Nephron progenitor cell (in vitro differentiated cells): ENCODE data around the gene CFAP74.

Experiments used
- DNase-seq: peaks from one replicate; pipeline ENCODE4 v3.0.0; 2021
- H3K27ac Mint-ChIP-seq: 2 replicates; pipeline ENCODE4 v1.8.0; 2021; ENCODE audit warnings: mild to moderate bottlenecking, moderate library complexity, mixed read lengths
- H3K27me3 Mint-ChIP-seq: 2 replicates; pipeline ENCODE4 v1.8.0; 2021; ENCODE audit warnings: mild to moderate bottlenecking, low read depth, mixed read lengths; ENCODE audit not compliant: poor library complexity
- H3K36me3 Mint-ChIP-seq: 2 replicates; pipeline ENCODE4 v1.8.0; 2021; ENCODE audit warnings: low read depth, mixed read lengths
- H3K4me1 Mint-ChIP-seq: 2 replicates; pipeline ENCODE4 v1.8.0; 2021; ENCODE audit warnings: mixed read lengths
- H3K4me3 Mint-ChIP-seq: 2 replicates; pipeline ENCODE4 v1.8.0; 2021; ENCODE audit warnings: mild to moderate bottlenecking, moderate library complexity, mixed read lengths
- H3K9me3 Mint-ChIP-seq: 2 replicates; pipeline ENCODE4 v1.8.0; 2021; ENCODE audit warnings: mild to moderate bottlenecking, moderate library complexity, mixed read lengths
- CTCF ChIP-seq: fragments of 200-600 bp; sonication (generic); IDR thresholded peaks from 2 replicates; pipeline ENCODE4 v1.5.0; 2021; ENCODE audit warnings: antibody characterized with exemption

CFAP74 gene

GRCh38 chr1:1895060-1895418, 108.5 kb downstream of the CFAP74 start:
- peaks cover 46% of the 10 kb centered on the region for H3K4me1 Mint-ChIP-seq
- no peaks in the 10 kb centered on the region for H3K9me3 Mint-ChIP-seq
- no peak for DNase-seq
- no peaks in the 10 kb centered on the region for H3K36me3 Mint-ChIP-seq
- no peaks in the 10 kb centered on the region for H3K27me3 Mint-ChIP-seq
- H3K4me3 Mint-ChIP-seq: no peak overlapping the region
- no peak overlapping the region for H3K27ac Mint-ChIP-seq
- TF ChIP-seq CTCF: no peak

GRCh38 chr1:1894354-1895059, 109.1 kb downstream of the CFAP74 start:
- Mint-ChIP-seq H3K27me3 (no peaks in the 10 kb centered on the region), H3K9me3 (no peaks in the 10 kb centered on the region), H3K4me1 (peaks cover 46% of the 10 kb centered on the region), H3K27ac (no peak overlapping the region), H3K36me3 (no peaks in the 10 kb centered on the region), H3K4me3 (no peak overlapping the region)
- DNase-seq: no peak
- no peak for TF ChIP-seq CTCF

GRCh38 chr1:1893997-1894353, 109.6 kb downstream of the CFAP74 start:
- Mint-ChIP-seq H3K4me3 (no peak overlapping the region), H3K9me3 (peaks cover 3% of the 10 kb centered on the region), H3K4me1 (peaks cover 47% of the 10 kb centered on the region), H3K27ac (no peak overlapping the region), H3K36me3 (peaks cover 4% of the 10 kb centered on the region), H3K27me3 (no peaks in the 10 kb centered on the region)
- no peak for DNase-seq
- no peak for TF ChIP-seq CTCF

- H3K36me3 Mint-ChIP-seq: peaks cover 9% of the 10 kb centered on the region
- no peak overlapping the region for H3K27ac Mint-ChIP-seq
- H3K27me3 Mint-ChIP-seq: no peaks in the 10 kb centered on the region
- peaks cover 7% of the 10 kb centered on the region for H3K9me3 Mint-ChIP-seq
- H3K4me1 Mint-ChIP-seq: peaks cover 51% of the 10 kb centered on the region
- no peak for DNase-seq
- no peak for TF ChIP-seq CTCF
- H3K4me3 Mint-ChIP-seq: peak overlapping the region; percentile 61
Measured at GRCh38 chr1:1893291-1893985, 110.1 kb downstream of the CFAP74 start.

GRCh38 chr1:1892763-1893120, 110.8 kb downstream of the CFAP74 start:
- H3K4me3 Mint-ChIP-seq: peak overlapping the region; percentile 80
- no peaks in the 10 kb centered on the region for H3K27me3 Mint-ChIP-seq
- H3K27ac Mint-ChIP-seq: peak overlapping the region; percentile 76
- peaks cover 10% of the 10 kb centered on the region for H3K9me3 Mint-ChIP-seq
- H3K4me1 Mint-ChIP-seq: peaks cover 57% of the 10 kb centered on the region
- no peak for DNase-seq
- TF ChIP-seq CTCF: no peak
- H3K36me3 Mint-ChIP-seq: peaks cover 16% of the 10 kb centered on the region
